ENCODE measurements around the gene WDR88. TPM values are rescaled to one million over a fixed set of nuclear protein-coding genes. Genes with fewer than 3 reads are reported as not detected.
"Not testable (repeated sequence)": the region's sequence is repeated elsewhere in the genome, so short reads cannot be mapped to it uniquely, and the experiment has no call there.

WDR88 gene
- total RNA-seq, 1 experiment from 2014 or later = not detected

DNA sequence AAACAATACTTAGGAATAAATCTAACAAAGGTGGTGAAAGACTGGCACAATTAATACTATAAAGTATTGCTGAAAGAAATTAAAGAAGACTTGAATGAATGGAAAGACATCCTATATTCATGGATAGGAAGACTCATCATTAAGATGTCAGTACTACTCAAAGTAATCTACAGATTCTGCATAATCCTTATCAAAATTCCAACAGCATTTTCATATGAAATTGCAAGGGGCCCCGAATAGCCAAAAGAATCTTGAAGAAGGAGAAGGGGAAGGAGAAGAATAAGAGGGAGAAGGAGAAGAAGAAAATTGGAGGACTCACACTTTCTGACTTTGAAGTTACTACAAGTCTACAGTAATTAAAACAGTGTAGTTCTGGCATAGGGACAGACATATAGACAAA lies 36.6 kb downstream of the WDR88 start:
- DNase-seq (ENCODE audit: low read depth) = no peak

DNA sequence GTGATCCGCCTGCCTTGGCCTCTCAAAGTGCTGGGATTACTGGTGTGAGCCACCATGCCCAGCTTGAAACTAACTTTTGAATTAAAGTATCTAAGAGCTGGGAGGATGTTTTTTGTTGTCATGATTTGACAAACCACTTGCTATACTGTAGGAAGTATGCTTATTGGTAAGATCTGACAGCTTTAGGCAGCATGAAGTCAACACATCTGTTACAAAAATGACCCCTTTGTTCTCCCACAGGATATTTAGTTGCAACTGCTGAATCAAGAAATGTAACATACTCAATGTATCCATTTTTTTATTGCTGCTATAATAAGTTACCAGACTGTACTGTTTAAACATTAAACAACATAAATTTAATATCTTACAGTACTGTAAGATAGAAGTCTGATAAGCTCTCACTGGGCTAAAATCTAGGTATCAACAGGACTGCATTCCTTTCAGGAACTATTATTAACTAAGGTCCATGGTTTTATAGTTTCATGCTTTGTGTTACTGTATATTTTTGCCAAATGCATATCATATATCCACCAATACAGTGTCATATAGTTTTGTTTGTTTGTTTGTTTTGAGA lies 39.4 kb downstream of the WDR88 start:
- no peak for DNase-seq (ENCODE audit: low read depth)

DNA sequence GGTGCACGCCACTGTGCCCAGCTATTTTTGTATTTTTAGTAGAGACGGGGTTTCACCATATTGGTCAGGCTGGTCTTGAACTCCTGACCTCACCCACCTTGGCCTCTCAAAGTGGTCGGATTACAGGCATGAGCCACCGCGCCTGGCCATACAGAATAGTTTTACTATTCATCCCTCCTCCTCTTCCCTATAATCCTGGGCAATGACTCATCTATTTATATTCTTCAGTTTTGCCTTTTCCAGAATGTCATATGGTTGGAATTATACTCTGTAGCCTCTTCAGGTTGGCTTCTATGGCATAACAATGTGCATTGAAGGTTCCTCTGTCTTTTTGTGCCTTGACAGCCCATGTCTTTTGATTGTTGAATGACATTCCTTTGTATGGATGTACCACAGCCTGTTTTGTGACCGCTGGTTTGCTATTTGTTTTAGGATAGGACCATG lies 40.0 kb downstream of the WDR88 start:
- peak; percentile 70 for DNase-seq (ENCODE audit: low read depth)

DNA sequence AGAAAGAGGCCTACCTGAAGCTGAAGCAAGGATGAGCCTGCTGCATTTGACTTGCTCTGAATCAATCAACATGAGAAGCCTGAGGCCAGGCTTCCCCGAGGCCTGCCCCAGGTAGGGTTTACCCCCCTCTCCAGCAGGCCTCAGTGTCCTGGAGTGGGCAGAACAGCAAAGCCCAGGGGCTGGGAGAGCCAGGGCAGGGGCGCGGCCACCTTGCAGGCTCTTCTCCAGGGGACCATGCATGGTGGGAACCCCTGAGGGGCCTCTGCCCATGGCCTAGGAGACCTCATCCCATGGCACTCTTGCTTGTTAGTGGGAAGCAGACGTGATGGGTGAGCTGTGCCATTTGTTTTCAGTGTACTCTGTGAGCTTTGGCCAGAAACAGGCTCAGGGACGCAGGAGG lies 42.3 kb downstream of the WDR88 start:
- no peak for DNase-seq (ENCODE audit: low read depth)

DNA sequence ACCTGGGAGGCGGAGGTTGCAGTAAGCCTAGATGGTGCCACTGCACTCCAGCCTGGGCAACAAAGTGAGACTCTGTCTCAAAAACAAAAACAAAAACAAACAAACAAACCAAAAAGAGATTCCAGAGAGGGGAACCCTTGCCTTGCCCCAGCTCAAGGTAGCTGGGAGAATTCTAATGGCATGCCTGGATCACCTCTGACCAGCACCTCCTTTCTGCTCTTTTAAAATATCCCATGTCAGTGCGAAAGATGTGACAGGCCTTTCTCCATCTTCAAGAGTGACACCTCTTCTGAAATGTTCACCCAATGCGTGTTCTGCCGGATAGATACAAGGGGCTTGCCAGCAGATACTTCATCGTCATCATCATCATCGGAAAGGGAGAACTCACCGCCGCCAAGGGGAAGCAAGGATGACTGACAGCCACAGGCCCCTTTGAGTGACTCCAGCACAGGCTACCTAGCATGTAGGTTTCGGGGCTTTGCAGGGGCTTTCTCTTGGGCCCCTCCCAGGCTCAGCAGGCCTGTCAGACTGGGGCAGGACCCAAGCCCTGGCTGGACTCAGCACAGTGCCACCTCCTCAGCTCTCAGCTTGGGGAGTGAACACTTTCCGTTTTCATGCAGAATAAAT lies 43.4 kb downstream of the WDR88 start:
- no peak for DNase-seq (ENCODE audit: low read depth)

DNA sequence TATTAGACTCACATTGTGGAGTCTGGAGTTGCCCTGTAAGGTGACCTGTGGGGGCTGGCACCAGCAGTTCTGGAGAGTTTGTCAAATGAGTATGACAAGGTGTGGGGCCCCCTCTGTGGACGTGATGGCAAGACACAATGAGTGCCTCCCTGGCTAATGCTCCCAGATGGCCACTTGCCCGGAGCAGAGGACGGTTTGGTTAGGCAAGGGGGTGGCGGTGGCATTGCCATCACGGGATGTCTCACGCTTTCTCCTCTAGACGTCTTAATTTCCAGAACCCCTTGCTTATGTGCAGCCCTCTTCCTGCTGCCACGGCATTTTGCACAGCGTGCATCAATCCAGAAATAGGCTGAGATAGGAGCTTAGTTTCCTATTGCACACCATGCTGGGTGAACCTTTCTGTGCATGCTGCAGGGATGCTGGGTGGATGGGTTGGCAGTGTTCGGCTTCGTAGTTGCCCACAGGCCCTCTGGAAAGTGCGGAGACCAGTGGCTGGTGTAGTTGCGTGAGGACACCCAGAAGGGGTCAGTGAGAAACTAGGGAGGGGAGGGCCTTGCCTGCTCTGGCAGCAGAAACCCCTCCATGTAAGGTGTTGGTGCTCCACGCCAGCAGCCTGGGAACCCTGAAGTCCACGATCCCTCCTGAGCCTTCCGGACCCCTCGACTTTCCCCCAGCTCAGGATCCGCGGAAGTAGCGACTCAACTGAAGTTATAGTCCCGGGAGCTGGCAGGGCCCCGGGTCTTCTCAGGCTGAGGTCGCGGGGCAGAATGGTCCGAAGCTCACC lies 44.2 kb downstream of the WDR88 start:
- peak; percentile 36 for DNase-seq (ENCODE audit: low read depth)

DNA sequence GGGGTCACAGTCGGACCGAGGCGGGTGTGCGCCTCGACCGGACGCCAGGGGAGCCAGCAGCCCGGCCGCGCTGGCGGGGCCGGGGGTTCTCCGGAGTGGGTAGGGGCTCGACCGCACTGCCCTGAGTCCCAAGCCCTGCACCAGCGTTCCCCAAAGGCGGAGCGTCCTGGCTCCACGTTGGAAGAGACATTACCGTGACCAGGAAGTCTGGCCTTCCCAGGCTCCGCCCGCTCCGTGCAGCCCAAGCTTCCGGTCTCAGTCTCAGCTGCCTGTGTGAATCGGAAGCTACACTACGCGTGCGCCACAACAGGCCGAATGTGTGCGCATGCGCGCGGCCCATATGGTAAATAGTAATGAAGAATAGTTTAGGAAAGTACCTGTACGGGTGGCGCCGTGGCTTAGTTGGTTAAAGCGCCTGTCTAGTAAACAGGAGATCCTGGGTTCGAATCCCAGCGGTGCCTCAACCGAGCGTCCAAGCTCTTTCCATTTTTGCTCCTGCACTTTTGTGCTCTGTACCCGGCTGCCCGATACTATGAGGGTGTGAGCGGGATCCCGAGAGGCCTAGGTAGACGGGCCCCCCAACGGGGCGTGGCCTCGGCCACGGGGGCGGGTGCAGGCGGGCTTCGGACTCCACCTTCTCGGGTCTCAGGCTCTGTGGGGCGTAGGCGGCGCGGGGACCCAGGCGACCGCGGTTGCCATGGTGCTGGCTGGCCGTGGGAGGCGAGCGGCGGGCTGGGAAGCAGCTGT lies 44.9 kb downstream of the WDR88 start:
- DNase-seq (ENCODE audit: low read depth) = peak; percentile 99

DNA sequence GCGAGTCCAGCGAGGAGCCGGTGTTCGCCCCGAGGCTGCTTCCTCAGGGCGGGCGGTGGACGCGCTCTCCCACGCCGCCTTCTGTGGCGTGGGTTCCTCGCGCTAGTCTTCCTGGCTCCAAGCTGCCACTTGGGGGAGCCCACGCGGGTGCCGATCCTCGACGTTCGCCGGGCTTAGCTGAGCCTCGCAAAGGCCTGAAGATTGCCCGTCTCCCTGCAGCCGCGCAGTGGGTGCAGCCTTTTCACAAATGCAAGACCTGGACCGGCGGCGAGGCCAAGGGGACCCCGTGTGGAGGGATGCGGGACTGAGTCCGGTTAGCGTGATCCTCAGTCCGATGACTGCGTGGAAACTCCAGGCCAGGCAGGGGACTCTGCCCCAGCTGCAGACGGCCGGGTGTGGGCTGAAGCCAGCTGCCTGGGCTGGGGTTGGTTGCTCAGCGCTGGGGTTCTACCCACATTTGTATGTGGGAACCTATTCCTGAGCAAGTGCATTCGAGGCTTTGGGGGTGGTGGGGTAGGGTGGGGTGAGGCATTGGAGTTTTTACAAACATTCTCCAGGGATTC lies 45.6 kb downstream of the WDR88 start:
- DNase-seq (ENCODE audit: low read depth) = no peak

DNA sequence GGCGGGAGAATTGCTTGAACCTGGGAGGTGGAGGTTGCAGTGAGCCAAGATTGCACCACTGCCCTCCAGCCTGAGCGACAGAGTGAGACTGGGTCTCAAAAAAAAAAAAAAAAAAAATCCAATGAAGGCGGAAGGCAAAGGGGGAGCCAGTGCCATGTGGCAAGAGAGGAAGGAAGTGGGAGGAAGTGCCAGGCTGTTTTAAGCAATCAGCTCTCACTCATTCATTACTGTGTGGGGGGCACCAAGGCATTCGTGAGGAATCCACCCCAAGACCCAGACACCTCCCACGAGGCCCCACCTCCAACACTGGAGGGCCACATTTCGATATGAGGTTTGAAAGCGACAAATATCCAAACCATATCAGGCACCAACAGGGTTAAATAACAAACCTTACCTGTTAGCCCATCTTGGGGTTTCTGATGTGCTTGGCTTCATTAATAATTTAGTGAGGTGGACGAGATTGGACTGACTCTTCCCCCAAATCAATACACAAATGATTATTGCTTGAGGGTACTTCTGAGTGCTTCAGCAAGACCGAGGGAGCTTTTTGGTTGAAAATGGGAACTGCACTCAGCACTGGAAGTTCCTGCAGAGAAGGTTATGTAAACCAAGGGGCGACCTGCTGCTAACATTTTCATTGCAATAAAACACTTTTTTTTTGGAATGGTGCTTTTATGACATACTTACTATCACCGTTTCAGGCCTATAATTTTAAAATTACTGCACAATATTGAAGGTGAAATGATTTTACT lies 54.7 kb downstream of the WDR88 start:
- DNase-seq (ENCODE audit: low read depth) = no peak

DNA sequence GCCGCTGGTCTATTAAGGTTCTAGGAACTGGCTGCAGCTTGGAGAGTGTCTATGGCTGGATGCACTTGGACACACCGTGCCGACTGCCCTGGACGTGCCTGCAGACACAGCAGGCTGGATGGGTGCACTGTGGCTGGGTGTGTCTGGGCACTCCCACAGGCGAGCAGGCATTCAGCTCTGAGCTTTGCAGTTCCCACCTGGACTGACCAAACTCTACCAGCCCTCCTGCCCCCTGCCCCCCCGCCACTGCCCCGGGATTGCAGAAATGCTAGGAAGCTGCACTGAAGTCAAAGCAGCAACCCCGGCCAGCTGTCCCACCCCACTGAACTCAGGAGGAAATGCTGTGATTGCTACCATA lies 55.2 kb downstream of the WDR88 start:
- DNase-seq (ENCODE audit: low read depth) = no peak

DNA sequence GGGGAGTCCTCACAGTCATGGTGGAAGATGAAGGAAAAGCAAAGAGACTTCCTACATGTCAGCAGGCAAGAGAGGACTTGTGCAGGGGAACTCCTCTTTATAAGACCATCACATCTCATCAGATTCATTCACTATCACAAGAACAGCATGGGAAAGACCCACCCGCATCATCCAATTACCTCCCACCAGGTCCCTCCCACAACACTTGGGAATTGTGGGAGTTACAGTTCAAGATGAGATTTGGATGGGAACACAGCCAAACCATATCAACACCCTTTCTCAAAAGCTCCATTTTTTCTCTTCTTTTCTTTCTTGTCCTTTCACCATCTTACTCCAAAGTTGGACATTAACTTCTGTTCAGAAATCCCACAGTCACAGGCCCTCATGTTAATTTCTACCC lies 57.5 kb downstream of the WDR88 start:
- DNase-seq (ENCODE audit: low read depth) = no peak

DNA sequence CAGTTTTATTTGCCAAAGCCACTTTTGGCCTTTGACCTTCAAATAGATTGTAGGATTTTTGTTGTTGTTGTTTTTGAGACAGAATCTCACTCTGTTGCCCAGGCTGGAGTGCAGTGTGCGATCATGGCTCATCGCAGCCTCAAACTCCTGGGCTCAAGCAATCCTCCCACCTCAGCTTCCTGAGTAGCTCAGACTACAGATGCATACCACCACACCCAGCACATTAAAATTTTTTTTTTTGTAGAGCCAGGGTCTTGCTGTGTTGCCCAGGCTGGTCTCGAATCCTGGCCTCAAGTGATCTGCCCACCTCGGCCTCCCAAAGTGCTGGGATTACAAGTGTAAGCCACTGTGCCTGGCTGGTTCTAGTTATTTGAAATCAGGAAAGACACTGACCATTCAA lies 59.2 kb downstream of the WDR88 start:
- not testable (repeated sequence) for DNase-seq (ENCODE audit: low read depth)

DNA sequence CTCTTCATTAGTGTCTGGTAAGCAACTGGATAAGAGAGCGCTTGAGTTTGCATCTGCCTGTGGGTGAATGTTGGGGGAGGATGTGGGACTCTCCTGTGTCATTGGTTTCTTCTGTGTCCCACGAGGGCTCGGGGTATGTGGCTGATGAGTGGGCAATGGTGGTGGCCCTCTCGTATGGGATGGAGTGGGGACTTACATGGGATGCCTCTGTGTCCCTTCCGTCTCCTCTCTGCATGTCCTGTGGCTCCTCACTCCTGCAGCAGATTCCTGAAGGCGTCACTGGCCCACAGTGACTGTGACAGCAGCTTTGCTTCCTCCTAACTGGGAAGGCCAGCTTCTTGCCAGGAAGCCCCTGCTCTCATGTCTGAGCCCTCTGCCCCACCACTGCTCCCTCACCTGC lies 59.6 kb downstream of the WDR88 start:
- DNase-seq (ENCODE audit: low read depth) = no peak

DNA sequence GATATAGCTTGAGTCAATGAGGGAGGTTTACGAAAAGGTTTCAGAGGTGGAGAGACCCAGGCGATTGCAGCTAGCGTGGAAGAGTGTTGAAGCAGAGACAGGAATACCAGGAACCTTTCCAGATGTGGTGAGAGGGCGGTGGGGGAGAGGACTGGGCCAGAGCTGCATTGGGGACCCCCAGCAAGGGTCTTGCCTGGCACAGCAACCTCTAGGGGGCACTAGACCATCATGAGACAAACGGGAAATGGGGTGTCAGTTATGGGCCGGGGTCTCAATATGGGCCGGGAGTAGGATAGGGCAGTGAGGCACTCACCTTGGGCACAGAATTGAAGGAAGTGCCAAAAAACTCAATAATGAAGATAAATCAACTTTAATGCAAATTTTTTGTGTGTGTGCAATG lies 60.1 kb downstream of the WDR88 start:
- DNase-seq (ENCODE audit: low read depth) = no peak

DNA sequence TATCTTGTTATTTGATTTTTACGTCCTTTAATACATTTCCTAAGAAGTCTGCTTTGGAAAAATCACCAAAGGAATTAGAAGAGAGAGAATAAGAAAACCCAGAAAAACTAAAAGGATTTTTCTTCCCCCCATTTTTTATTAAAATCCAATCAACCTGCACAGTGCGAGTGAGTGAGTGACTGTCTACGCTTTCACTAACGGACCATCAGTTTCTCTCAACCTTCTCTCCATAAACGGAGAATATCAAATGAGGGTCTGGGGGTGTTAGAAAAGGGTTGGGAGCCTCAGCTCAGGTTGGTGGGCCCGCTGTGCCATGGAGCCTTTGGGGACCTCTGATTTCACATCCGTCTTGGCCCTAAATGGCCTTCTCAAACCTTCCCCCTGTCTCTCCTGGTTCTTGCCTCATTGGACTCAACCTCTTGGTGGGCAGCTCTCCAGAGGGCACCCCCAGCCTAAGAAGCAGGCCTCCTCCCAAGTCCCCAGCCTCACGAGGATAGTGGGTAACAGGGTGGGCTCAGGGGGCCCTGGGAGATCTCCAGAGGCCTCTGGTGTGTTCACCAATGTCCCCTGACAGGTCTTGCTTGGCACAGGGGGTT lies 61.5 kb downstream of the WDR88 start:
- DNase-seq (ENCODE audit: low read depth) = no peak

DNA sequence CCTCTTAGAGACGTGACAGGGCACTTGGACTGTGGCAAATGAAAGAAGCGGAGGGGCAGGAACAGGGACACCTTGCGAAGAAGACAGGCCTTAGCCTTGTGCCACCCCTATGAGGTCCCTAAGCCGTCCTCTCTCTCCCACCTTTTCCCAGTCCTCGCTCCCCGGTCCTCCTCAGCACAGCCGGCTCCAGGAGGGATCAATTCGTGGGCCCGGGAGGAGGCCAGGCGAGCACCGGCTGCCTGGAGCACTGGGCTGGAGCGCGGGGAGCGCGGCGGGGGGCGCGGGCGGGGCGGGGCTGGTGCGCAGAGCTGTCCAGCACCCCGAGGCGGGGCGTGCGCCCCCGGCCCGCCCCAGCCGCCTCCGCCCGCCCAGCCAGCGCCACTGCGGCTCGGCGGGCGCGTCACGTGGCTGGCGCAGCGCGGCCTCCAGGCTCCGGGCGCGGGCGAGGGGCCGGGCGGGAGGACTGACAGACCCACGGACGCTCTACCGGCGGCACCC lies 62.0 kb downstream of the WDR88 start, which contains the start of gene LRP3:
LRP3 (plus strand) TSS at position 466 of the 498 bp plus-strand sequence. CDS start 456 bp downstream, outside the sequence.
- DNase-seq (ENCODE audit: low read depth) = no peak

DNA sequence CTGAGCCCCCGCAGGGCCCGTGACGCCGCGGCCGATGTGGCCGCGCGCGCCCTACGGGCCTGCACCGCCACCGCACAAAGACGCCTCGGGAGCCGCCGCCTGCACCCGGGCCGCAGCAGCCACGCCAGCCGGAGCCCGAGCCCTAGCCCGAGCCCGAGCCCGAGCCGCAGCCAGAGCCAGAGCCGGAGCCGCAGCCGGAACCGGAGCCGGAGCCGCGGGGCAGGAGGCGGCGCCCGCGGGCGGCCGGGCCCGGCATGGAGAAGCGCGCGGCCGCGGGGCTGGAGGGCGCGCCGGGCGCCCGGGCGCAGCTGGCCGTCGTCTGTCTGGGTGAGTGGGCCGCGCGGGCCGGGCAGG lies 62.6 kb downstream of the WDR88 start:
- DNase-seq (ENCODE audit: low read depth) = no peak

DNA sequence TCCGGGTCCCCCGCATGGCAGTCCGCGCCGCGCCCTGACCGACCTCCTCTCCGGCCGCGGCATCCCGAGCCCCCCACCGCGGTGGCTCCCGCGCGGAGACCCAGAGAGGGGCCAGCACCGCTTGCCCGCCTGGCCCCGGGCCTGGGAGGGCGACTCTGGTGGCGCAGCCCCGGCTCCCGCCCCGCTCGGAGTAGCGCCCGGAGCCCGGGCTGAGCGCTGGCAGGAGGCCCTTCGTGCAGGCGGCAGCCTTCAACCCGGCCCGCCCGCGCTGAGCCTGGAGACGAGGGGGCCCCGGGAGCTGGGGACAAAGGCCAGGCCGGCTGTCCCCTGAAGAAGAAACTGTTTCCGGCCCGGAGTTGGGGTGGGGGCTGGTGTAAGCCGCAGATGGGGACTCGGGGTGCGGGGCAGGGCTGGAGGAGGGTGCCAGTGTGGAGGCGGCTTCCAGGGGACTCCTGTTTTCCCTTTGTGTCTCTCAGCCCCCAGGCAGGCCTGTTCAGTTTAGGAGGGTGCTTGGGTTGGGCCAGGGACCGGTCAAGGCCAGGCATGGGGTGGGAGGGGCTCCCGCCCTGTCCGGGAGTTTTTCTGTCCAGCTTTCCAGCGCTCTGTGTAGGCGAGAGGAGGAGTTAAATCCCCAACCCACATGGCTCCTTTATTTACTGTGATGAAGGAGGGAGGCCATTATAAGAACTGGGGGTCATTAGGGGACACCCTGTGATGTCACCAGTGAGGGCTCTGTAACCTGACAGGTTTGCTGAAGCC lies 63.2 kb downstream of the WDR88 start:
- no peak for DNase-seq (ENCODE audit: low read depth)

DNA sequence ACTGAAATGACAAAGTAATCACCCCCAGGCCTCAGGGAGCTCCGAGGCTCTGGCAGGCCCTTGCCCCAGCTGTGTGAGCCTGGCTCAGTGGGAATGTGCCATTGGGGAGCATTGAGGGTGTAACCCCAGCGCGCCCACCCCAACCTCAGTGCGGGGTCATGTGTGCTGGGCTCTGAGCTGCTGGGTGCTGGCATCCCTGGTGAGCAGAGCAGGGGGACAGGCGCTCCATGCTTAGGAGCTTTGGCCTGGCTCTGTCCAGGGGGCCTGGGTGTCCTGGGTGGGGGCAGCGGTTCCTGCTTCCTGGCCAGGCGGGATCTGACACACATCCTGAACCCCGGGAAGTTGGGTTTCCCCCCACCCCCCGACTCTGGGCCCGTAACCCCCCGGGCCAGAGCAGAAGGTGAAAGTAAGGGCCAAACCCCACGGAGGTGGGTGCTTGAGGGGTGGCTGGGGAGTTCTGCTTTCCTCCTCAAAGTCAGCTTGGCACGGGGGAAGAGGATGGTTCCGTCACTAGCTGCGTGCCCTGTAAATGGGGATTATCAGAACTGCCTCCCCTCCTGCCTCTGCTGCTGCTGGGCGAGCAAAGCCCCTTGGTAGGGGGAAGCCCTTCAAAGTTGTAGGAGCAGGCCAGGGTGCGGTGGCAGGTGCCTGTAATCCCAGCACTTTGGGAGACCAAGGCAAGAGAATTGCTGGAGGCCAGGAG lies 63.9 kb downstream of the WDR88 start:
- DNase-seq (ENCODE audit: low read depth) = no peak
